Measurements from ENCODE around the gene PRKCB. TPM values are rescaled to one million over a fixed set of nuclear protein-coding genes. Genes with fewer than 3 reads are reported as not detected.

The PRKCB gene
- polyA plus RNA-seq, 3 donors, result 57.4 to 87.4 (median 75.5) TPM

GRCh38 chr16:23869052-23869451 lies 33.3 kb downstream of the PRKCB start:
- Histone ChIP-seq H3K27ac (ENCODE audit: low read depth in 1 of 2, low read length in 2 of 2) (peak overlapping the region in 1 of 2 donors; percentile 20), H3K4me1 (ENCODE audit: control insufficient read depth in 1 of 2, insufficient read depth in 2 of 2, low read length in 2 of 2) (peaks cover 79 to 89% of the 10 kb centered on the region in 2 donors), H4K20me1 (ENCODE audit: insufficient read depth, low read length) (peaks cover 87% of the 10 kb centered on the region), H3K27me3 (ENCODE audit: control insufficient read depth in 2 of 2, insufficient read depth in 2 of 2, low read length in 2 of 2) (no peaks in the 10 kb centered on the region), H3K9me3 (replicated peaks in 1 of 2; ENCODE audit: control insufficient read depth in 1 of 2, insufficient read depth in 1 of 2, low read length in 2 of 2) (no peaks in the 10 kb centered on the region), H3K79me2 (ENCODE audit: insufficient read depth, low read length) (peaks cover 100% of the 10 kb centered on the region), H3K4me2 (replicated peaks; ENCODE audit: extremely low read depth, low read length, poor library complexity, severe bottlenecking) (no peak overlapping the region), H3K4me3 (replicated peaks in 1 of 3; ENCODE audit: low read depth in 2 of 3, low read length in 3 of 3) (no peak overlapping the region), H3K36me3 (replicated peaks in 1 of 2; ENCODE audit: control insufficient read depth in 1 of 2, insufficient read depth in 2 of 2, low read length in 2 of 2) (peaks cover 0 to 18% of the 10 kb centered on the region in 2 donors), H3K9ac (ENCODE audit: insufficient read depth, low read length, poor library complexity, severe bottlenecking) (no peak overlapping the region), H2AFZ (ENCODE audit: insufficient read depth, low read depth, low read length, poor library complexity, severe bottlenecking) (no peak overlapping the region)
- Mint-ChIP-seq H3K4me1 (peaks cover 89% of the 10 kb centered on the region), H3K9me3 (peaks cover 0 to 1% (median 0%) of the 10 kb centered on the region in 7 donors), H3K27ac (peak overlapping the region in 3 of 7 donors; percentile 50 to 71 (median 58)), H3K36me3 (peaks cover 10 to 27% of the 10 kb centered on the region in 2 donors), H3K27me3 (ENCODE audit: low read depth in 3 of 3) (no peaks in the 10 kb centered on the region), H3K4me3 (no peak overlapping the region)
- TF ChIP-seq, protein P1, sequence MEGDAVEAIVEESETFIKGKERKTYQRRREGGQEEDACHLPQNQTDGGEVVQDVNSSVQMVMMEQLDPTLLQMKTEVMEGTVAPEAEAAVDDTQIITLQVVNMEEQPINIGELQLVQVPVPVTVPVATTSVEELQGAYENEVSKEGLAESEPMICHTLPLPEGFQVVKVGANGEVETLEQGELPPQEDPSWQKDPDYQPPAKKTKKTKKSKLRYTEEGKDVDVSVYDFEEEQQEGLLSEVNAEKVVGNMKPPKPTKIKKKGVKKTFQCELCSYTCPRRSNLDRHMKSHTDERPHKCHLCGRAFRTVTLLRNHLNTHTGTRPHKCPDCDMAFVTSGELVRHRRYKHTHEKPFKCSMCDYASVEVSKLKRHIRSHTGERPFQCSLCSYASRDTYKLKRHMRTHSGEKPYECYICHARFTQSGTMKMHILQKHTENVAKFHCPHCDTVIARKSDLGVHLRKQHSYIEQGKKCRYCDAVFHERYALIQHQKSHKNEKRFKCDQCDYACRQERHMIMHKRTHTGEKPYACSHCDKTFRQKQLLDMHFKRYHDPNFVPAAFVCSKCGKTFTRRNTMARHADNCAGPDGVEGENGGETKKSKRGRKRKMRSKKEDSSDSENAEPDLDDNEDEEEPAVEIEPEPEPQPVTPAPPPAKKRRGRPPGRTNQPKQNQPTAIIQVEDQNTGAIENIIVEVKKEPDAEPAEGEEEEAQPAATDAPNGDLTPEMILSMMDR (IDR thresholded peaks at IDR 0.05), result no peak
- intact Hi-C loops (cut with micrococcal nuclease), result no loop called here
- DNase-seq, result peak in 1 of 3 donors; percentile 38
- WGBS (ENCODE audit: insufficient coverage), result no CpG with 5 or more reads among the region's 5 CpGs

DNA sequence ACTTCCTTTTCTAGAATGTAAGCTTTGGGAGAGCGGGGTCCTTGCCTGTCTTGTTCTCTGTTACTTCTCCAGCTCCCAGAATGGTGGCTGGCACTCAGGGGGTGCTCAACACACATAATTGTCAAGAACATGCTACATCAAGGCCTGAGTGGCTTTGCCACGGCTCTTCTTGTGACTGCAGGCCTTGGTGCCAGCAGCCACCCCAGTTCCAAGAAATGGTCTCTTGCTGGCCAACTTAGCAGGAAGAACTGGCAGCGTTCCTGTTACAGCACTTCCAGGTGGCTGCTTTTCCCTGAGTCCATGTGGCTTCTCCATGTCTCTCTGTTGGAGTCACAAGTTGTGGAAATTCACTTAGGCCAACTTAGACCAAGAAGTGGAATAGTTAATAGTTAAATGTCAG lies 36.1 kb downstream of the PRKCB start:
- H3K36me3 Mint-ChIP-seq, result peaks cover 20 to 31% of the 10 kb centered on the region in 2 donors
- Histone ChIP-seq H3K4me2 (replicated peaks; ENCODE audit: extremely low read depth, low read length, poor library complexity, severe bottlenecking) (no peak overlapping the region), H3K9ac (ENCODE audit: insufficient read depth, low read length, poor library complexity, severe bottlenecking) (no peak overlapping the region), H3K4me3 (replicated peaks in 1 of 3; ENCODE audit: low read depth in 2 of 3, low read length in 3 of 3) (no peak overlapping the region), H4K20me1 (ENCODE audit: insufficient read depth, low read length) (peaks cover 89% of the 10 kb centered on the region), H3K27ac (ENCODE audit: low read depth in 1 of 2, low read length in 2 of 2) (no peak overlapping the region), H3K4me1 (ENCODE audit: control insufficient read depth in 1 of 2, insufficient read depth in 2 of 2, low read length in 2 of 2) (peaks cover 76 to 86% of the 10 kb centered on the region in 2 donors), H3K9me3 (replicated peaks in 1 of 2; ENCODE audit: control insufficient read depth in 1 of 2, insufficient read depth in 1 of 2, low read length in 2 of 2) (no peaks in the 10 kb centered on the region), H3K79me2 (ENCODE audit: insufficient read depth, low read length) (peaks cover 100% of the 10 kb centered on the region), H3K27me3 (ENCODE audit: control insufficient read depth in 2 of 2, insufficient read depth in 2 of 2, low read length in 2 of 2) (no peaks in the 10 kb centered on the region), H2AFZ (ENCODE audit: insufficient read depth, low read depth, low read length, poor library complexity, severe bottlenecking) (no peak overlapping the region), H3K36me3 (replicated peaks in 1 of 2; ENCODE audit: control insufficient read depth in 1 of 2, insufficient read depth in 2 of 2, low read length in 2 of 2) (peaks cover 0 to 18% of the 10 kb centered on the region in 2 donors)
- 11% methylated on average over 2 of the region's 3 CpGs for WGBS (ENCODE audit: insufficient coverage)
- H3K4me1 Mint-ChIP-seq, result peaks cover 86% of the 10 kb centered on the region
- TF ChIP-seq, protein P1 (IDR thresholded peaks at IDR 0.05), result no peak
- intact Hi-C loops (cut with micrococcal nuclease), result loop anchor here in 1 of 2 donors (5.0 kb wide), 1 partner anchor 35 kb away; the partner anchor contains the start of gene PRKCB
- H3K4me3 Mint-ChIP-seq, result no peak overlapping the region
- no peak for DNase-seq
- peaks cover 0 to under 1% (median 0%) of the 10 kb centered on the region in 7 donors for H3K9me3 Mint-ChIP-seq
- peak overlapping the region in 3 of 7 donors; percentile 2 to 73 (median 25) for H3K27ac Mint-ChIP-seq
- no peaks in the 10 kb centered on the region for H3K27me3 Mint-ChIP-seq (ENCODE audit: low read depth in 3 of 3)

Data from CD14-positive monocyte (primary cell).